Retinal pigment epithelial cell (primary cell): ENCODE results near the gene SRPX.

Experiments
- DNase-seq: peaks from one replicate; pipeline ENCODE4 v3.0.0-alpha.2; 2010; ENCODE audit warnings: low read depth
- H3K4me3 ChIP-seq: 2 replicates; pipeline ENCODE4 v1.5.1; 2011; ENCODE audit warnings: mild to moderate bottlenecking, low read length, control low read depth, moderate library complexity
- CTCF ChIP-seq: conservative IDR thresholded peaks from 2 replicates; pipeline ENCODE4 v1.5.1; 2011; ENCODE audit warnings: low read depth, low read length, control low read depth, inconsistent platforms

SRPX gene

GRCh38 chrX:38106991-38107655 lies 113.5 kb downstream of the SRPX start:
- no peak overlapping the region for H3K4me3 ChIP-seq
- DNase-seq, result no peak

GRCh38 chrX:38105216-38105725 lies 115.4 kb downstream of the SRPX start:
- no peak overlapping the region for H3K4me3 ChIP-seq
- DNase-seq, result no peak
- no peak for TF ChIP-seq CTCF

More at GRCh38 chrX:38106991-38107655, 113.5 kb downstream of the SRPX start:
- no peak for TF ChIP-seq CTCF

GRCh38 chrX:38103857-38104812 lies 116.5 kb downstream of the SRPX start:
- no peak for DNase-seq
- no peak overlapping the region for H3K4me3 ChIP-seq
- no peak for TF ChIP-seq CTCF

GRCh38 chrX:38102875-38103274 lies 117.8 kb downstream of the SRPX start:
- no peak overlapping the region for H3K4me3 ChIP-seq
- DNase-seq, result no peak
- no peak for TF ChIP-seq CTCF

- H3K4me3 ChIP-seq, result no peak overlapping the region
- TF ChIP-seq CTCF, result no peak
- DNase-seq, result no peak
Measured at GRCh38 chrX:38102240-38102639, 118.4 kb downstream of the SRPX start.

GRCh38 chrX:38099688-38100087 lies 121.0 kb downstream of the SRPX start:
- no peak for TF ChIP-seq CTCF
- DNase-seq, result no peak

More at GRCh38 chrX:38099688-38100087, 121.0 kb downstream of the SRPX start:
- no peak overlapping the region for H3K4me3 ChIP-seq
